ENCODE data around the gene ACRV1. TPM values are rescaled to one million over a fixed set of nuclear protein-coding genes. Genes with fewer than 3 reads are reported as not detected.
"Not testable (repeated sequence)": the region's sequence is repeated elsewhere in the genome, so short reads cannot be mapped to it uniquely, and the experiment has no call there.

The ACRV1 gene
- total and polyA plus RNA-seq, 2 experiments from 2014 or later = 0.65 TPM; not detected in 1

- Histone ChIP-seq H3F3A (replicated peaks; ENCODE audit: low read depth) (no peaks in the 10 kb centered on the region), H3K4me1 (ENCODE audit: insufficient read depth) (no peaks in the 10 kb centered on the region), H3K27me3 (ENCODE audit: insufficient read depth) (no peaks in the 10 kb centered on the region), H2AFZ (no peak overlapping the region), H3K79me2 (replicated peaks; ENCODE audit: insufficient read depth) (no peaks in the 10 kb centered on the region), H3K4me3 (no peak overlapping the region), H4K20me1 (replicated peaks; ENCODE audit: insufficient read depth) (no peaks in the 10 kb centered on the region), H3K27ac (ENCODE audit: low read depth) (no peak overlapping the region), H3K36me3 (ENCODE audit: insufficient read depth) (no peaks in the 10 kb centered on the region), H3K4me2 (no peak overlapping the region), H3K9me2 (ENCODE audit: insufficient read depth) (no peaks in the 10 kb centered on the region)
- Mint-ChIP-seq H3K9me3 (peaks cover 23% of the 10 kb centered on the region), H3K27ac (no peak overlapping the region), H3K27me3 (ENCODE audit: insufficient read depth, low read depth, poor library complexity) (no peaks in the 10 kb centered on the region), H3K4me3 (no peak overlapping the region), H3K36me3 (ENCODE audit: low read depth) (peaks cover 3% of the 10 kb centered on the region; the same call in 1 of the 3 replicates), H3K4me1 (no peaks in the 10 kb centered on the region)
- ATAC-seq = no peak
- TF ChIP-seq ZNF114 (CRISPR knock-in tag; IDR thresholded peaks at IDR 0.05) (no peak), CTCF (conservative IDR thresholded peaks at IDR 0.05; ENCODE audit: low read depth in 2 of 2) (no peak), EZH2 (IDR thresholded peaks at IDR 0.05; ENCODE audit: low read depth, unreplicated experiment) (no peak), JUNB (IDR thresholded peaks at IDR 0.05; ENCODE audit: unreplicated experiment) (no peak), CREB1 (CRISPR knock-in tag; IDR thresholded peaks at IDR 0.05; ENCODE audit: low read depth) (no peak), ZNF331 (CRISPR knock-in tag; IDR thresholded peaks at IDR 0.05; ENCODE audit: low read depth) (no peak)
- DNase-seq (ENCODE audit: low spot score) = no peak
Measured at GRCh38 chr11:125720781-125721180, 40.1 kb upstream of the ACRV1 start.

- H3K79me2 ChIP-seq (replicated peaks; ENCODE audit: insufficient read depth); H3K4me3 Mint-ChIP-seq; H3K36me3 ChIP-seq (ENCODE audit: insufficient read depth); H3K4me2 ChIP-seq; ATAC-seq; H3K36me3 Mint-ChIP-seq (ENCODE audit: low read depth); H3K9me2 ChIP-seq (ENCODE audit: insufficient read depth); H3F3A ChIP-seq (replicated peaks; ENCODE audit: low read depth); H3K9me3 Mint-ChIP-seq; H3K27me3 Mint-ChIP-seq (ENCODE audit: insufficient read depth, low read depth, poor library complexity); H3K27me3 ChIP-seq (ENCODE audit: insufficient read depth); H3K27ac Mint-ChIP-seq; DNase-seq (ENCODE audit: low spot score); H4K20me1 ChIP-seq (replicated peaks; ENCODE audit: insufficient read depth); H3K4me1 ChIP-seq (ENCODE audit: insufficient read depth); H3K27ac ChIP-seq (ENCODE audit: low read depth); H2AFZ ChIP-seq; H3K4me3 ChIP-seq: not testable (repeated sequence)
- H3K4me1 Mint-ChIP-seq = peaks cover 13% of the 10 kb centered on the region
Measured at GRCh38 chr11:125704686-125705085, 24.0 kb upstream of the ACRV1 start.

- peaks cover 4% of the 10 kb centered on the region; the same call in 1 of the 2 replicates for H3K4me1 ChIP-seq (ENCODE audit: insufficient read depth)
- peaks cover 13% of the 10 kb centered on the region for H3K4me1 Mint-ChIP-seq
- no peak overlapping the region for H3K4me3 ChIP-seq
- H3K27me3 ChIP-seq (ENCODE audit: insufficient read depth) = no peaks in the 10 kb centered on the region
- H3K27ac ChIP-seq (ENCODE audit: low read depth) = no peak overlapping the region
- no peaks in the 10 kb centered on the region for H3K79me2 ChIP-seq (replicated peaks; ENCODE audit: insufficient read depth)
- H3K36me3 Mint-ChIP-seq (ENCODE audit: low read depth) = peaks cover 2% of the 10 kb centered on the region; the same call in 1 of the 3 replicates
- H3K4me2 ChIP-seq = no peak overlapping the region
- H3F3A ChIP-seq (replicated peaks; ENCODE audit: low read depth) = no peaks in the 10 kb centered on the region
- ATAC-seq = peak; percentile 90
- DNase-seq (ENCODE audit: low spot score) = peak; percentile 28
- no peaks in the 10 kb centered on the region; the same call in 1 of the 3 replicates for H3K9me3 Mint-ChIP-seq
- no peaks in the 10 kb centered on the region for H3K36me3 ChIP-seq (ENCODE audit: insufficient read depth)
- peak overlapping the region; percentile 59; the same call in 1 of the 2 replicates for H3K27ac Mint-ChIP-seq
- peaks cover 3% of the 10 kb centered on the region for H3K27me3 Mint-ChIP-seq (ENCODE audit: insufficient read depth, low read depth, poor library complexity)
- H3K9me2 ChIP-seq (ENCODE audit: insufficient read depth) = no peaks in the 10 kb centered on the region
- no peak overlapping the region for H2AFZ ChIP-seq
- H3K4me3 Mint-ChIP-seq = no peak overlapping the region
- H4K20me1 ChIP-seq (replicated peaks; ENCODE audit: insufficient read depth) = no peaks in the 10 kb centered on the region
- TF ChIP-seq REST (IDR thresholded peaks at IDR 0.05; ENCODE audit: unreplicated experiment) (no peak), ZNF331 (CRISPR knock-in tag; IDR thresholded peaks at IDR 0.05; ENCODE audit: low read depth) (no peak)
Measured at GRCh38 chr11:125701858-125702621, 21.4 kb upstream of the ACRV1 start.
